HEK293 (cell line): Measurements from ENCODE around the gene GALNT11.

ENCODE experiments used
- CTCF ChIP-seq: fragments of 450-650 bp; formaldehyde crosslinking; IDR thresholded peaks from 2 replicates; pipeline ENCODE4 v1.5.1; 2016; ENCODE audit warnings: missing biosample characterization, missing genetic modification characterization
- REST ChIP-seq: fragments of 450-650 bp; formaldehyde crosslinking; IDR thresholded peaks from 2 replicates; pipeline ENCODE4 v1.5.1; 2016; ENCODE audit warnings: missing biosample characterization, missing genetic modification characterization
- ZNF121 ChIP-seq: fragments of 450-650 bp; formaldehyde crosslinking; IDR thresholded peaks from 2 replicates; pipeline ENCODE4 v1.5.1; 2016; ENCODE audit warnings: missing biosample characterization, missing genetic modification characterization
- ZNF621 ChIP-seq: fragments of 450-650 bp; formaldehyde crosslinking; IDR thresholded peaks from 2 replicates; pipeline ENCODE4 v1.5.1; 2017; ENCODE audit warnings: missing biosample characterization, missing genetic modification characterization
- ZNF629 ChIP-seq: fragments of 450-650 bp; formaldehyde crosslinking; IDR thresholded peaks from 2 replicates; pipeline ENCODE4 v1.5.1; 2017; ENCODE audit warnings: missing biosample characterization, missing genetic modification characterization

- TF ChIP-seq ZNF121 (tag by site-specific recombination) (no peak), CTCF (tag by site-specific recombination) (no peak), ZNF629 (tag by site-specific recombination) (no peak), REST (tag by site-specific recombination) (no peak), ZNF621 (tag by site-specific recombination) (no peak)
Measured at GRCh38 chr7:152076940-152077933, 51.8 kb downstream of the GALNT11 start.
